Lower leg skin (tissue), 3 donors: ENCODE measurements around the gene UEVLD.

Experiments
- CTCF ChIP-seq, 3 donors: fragments of 450-650 bp; IDR thresholded peaks; one replicate each; pipeline ENCODE4 v1.5.1; 2016; ENCODE audit warnings: antibody characterized with exemption in 3 of 3, mild to moderate bottlenecking in 3 of 3, moderate library complexity in 2 of 3
- POLR2A ChIP-seq, 2 donors: fragments of 450-650 bp; IDR thresholded peaks; one replicate each; pipeline ENCODE4 v1.6.1; 2016 to 2017; ENCODE audit warnings: antibody characterized with exemption in 2 of 2, mild to moderate bottlenecking in 1 of 2, moderate library complexity in 1 of 2

- TF ChIP-seq POLR2A (IDR thresholded peaks at IDR 0.05) (no peak), CTCF (IDR thresholded peaks at IDR 0.05) (no peak)
Measured at GRCh38 chr11:18527512-18527911, 61.0 kb downstream of the UEVLD start.
